ENCODE results near the gene PCSK4. TPM values are rescaled to one million over a fixed set of nuclear protein-coding genes. Genes with fewer than 3 reads are reported as not detected.

The PCSK4 gene
- total RNA-seq, 1 donor from 2014 or later: 2.1 TPM

DNA sequence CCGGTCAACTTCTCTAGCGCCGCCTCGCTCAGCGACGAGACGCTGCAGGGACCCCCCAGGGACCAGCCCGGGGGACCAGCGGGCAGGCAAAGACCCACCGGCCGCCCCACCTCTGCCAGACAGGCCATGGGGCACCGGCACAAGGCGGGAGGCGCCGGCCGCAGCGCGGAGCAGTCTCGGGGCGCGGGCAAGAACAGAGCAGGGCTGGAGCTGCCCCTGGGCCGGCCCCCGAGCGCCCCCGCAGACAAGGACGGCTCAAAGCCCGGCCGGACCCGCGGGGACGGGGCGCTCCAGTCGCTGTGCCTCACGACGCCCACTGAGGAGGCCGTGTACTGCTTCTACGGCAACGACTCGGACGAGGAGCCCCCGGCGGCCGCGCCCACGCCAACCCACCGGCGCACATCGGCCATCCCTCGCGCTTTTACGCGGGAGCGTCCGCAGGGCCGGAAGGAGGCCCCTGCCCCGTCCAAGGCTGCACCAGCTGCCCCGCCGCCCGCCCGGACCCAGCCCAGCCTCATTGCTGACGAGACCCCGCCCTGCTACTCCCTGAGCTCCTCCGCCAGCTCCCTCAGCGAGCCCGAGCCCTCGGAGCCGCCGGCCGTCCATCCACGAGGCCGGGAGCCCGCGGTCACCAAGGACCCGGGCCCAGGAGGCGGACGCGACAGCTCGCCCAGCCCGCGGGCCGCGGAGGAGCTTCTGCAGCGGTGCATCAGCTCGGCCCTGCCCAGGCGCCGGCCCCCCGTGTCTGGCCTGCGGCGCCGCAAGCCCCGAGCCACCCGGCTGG lies 22.5 kb downstream of the PCSK4 start:
- no peak overlapping the region for H3K4me3 Mint-ChIP-seq (ENCODE audit: low read depth)
- no peaks in the 10 kb centered on the region for H3K36me3 Mint-ChIP-seq (ENCODE audit: low read depth)
- intact Hi-C loops (cut with micrococcal nuclease): loop anchor here (5.0 kb wide), 1 partner anchor 295 kb away; no protein-coding TSS in a partner anchor
- no peak overlapping the region for H3K27ac Mint-ChIP-seq
- no peak for DNase-seq (ENCODE audit: low spot score)
- H3K9me3 Mint-ChIP-seq: no peaks in the 10 kb centered on the region
- H3K4me1 Mint-ChIP-seq (ENCODE audit: low read depth): peaks cover 3% of the 10 kb centered on the region
- H3K27me3 Mint-ChIP-seq (ENCODE audit: low read depth): peaks cover 9% of the 10 kb centered on the region

GRCh38 chr19:1467215-1467489 lies 23.0 kb downstream of the PCSK4 start:
- no peaks in the 10 kb centered on the region for H3K9me3 Mint-ChIP-seq
- H3K4me1 Mint-ChIP-seq (ENCODE audit: low read depth): peaks cover 3% of the 10 kb centered on the region
- no peak for DNase-seq (ENCODE audit: low spot score)
- H3K4me3 Mint-ChIP-seq (ENCODE audit: low read depth): no peak overlapping the region
- no peak overlapping the region for H3K27ac Mint-ChIP-seq
- H3K36me3 Mint-ChIP-seq (ENCODE audit: low read depth): no peaks in the 10 kb centered on the region
- intact Hi-C loops (cut with micrococcal nuclease): loop anchor here (5.0 kb wide), 1 partner anchor 295 kb away; no protein-coding TSS in a partner anchor
- peaks cover 9% of the 10 kb centered on the region for H3K27me3 Mint-ChIP-seq (ENCODE audit: low read depth)

DNA sequence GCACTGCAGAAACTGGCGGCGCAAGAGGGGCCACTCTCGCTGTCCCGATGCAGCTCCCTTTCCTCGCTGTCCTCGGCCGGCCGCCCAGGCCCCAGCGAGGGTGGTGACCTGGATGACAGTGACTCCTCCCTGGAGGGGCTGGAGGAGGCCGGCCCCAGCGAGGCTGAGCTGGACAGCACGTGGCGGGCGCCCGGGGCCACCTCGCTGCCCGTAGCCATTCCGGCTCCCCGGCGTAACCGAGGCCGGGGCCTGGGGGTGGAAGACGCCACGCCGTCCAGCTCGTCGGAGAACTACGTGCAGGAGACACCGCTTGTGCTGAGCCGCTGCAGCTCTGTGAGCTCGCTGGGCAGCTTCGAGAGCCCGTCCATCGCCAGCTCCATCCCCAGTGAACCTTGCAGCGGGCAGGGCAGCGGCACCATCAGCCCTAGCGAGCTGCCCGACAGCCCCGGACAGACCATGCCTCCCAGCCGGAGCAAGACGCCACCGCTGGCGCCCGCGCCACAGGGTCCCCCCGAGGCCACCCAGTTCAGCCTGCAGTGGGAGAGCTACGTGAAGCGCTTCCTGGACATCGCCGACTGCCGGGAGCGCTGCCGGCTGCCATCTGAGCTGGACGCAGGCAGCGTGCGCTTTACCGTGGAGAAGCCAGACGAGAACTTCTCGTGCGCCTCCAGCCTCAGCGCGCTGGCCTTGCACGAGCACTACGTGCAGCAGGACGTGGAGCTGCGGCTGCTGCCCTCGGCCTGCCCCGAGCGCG lies 23.5 kb downstream of the PCSK4 start:
- no peaks in the 10 kb centered on the region for H3K36me3 Mint-ChIP-seq (ENCODE audit: low read depth)
- peaks cover 3% of the 10 kb centered on the region for H3K4me1 Mint-ChIP-seq (ENCODE audit: low read depth)
- H3K9me3 Mint-ChIP-seq: no peaks in the 10 kb centered on the region
- no peak for DNase-seq (ENCODE audit: low spot score)
- peaks cover 5% of the 10 kb centered on the region for H3K27me3 Mint-ChIP-seq (ENCODE audit: low read depth)
- H3K27ac Mint-ChIP-seq: no peak overlapping the region
- no peak overlapping the region for H3K4me3 Mint-ChIP-seq (ENCODE audit: low read depth)
- intact Hi-C loops (cut with micrococcal nuclease): loop anchor here (5.0 kb wide), 1 partner anchor 296 kb away; no protein-coding TSS in a partner anchor

DNA sequence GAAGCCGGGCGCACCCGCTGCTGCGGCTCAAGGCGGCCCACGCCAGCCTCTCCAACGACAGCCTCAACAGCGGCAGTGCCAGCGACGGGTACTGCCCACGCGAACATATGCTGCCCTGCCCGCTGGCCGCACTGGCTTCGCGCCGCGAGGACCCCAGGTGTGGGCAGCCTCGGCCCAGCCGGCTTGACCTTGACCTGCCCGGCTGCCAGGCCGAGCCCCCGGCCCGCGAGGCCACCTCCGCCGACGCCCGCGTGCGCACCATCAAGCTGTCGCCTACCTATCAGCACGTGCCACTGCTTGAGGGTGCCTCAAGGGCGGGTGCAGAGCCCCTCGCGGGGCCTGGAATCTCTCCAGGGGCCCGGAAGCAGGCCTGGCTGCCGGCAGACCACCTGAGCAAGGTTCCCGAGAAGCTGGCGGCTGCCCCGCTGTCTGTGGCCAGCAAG lies 24.1 kb downstream of the PCSK4 start:
- intact Hi-C loops (cut with micrococcal nuclease): loop anchor here (5.0 kb wide), 1 partner anchor 296 kb away; no protein-coding TSS in a partner anchor
- peaks cover 1% of the 10 kb centered on the region for H3K4me1 Mint-ChIP-seq (ENCODE audit: low read depth)
- H3K4me3 Mint-ChIP-seq (ENCODE audit: low read depth): no peak overlapping the region
- no peak for DNase-seq (ENCODE audit: low spot score)
- H3K36me3 Mint-ChIP-seq (ENCODE audit: low read depth): no peaks in the 10 kb centered on the region
- H3K27ac Mint-ChIP-seq: no peak overlapping the region
- peaks cover 3% of the 10 kb centered on the region for H3K27me3 Mint-ChIP-seq (ENCODE audit: low read depth)
- H3K9me3 Mint-ChIP-seq: no peaks in the 10 kb centered on the region

- Mint-ChIP-seq H3K27ac (no peak overlapping the region), H3K4me1 (ENCODE audit: low read depth) (peaks cover 1% of the 10 kb centered on the region), H3K9me3 (no peaks in the 10 kb centered on the region), H3K27me3 (ENCODE audit: low read depth) (peaks cover 3% of the 10 kb centered on the region), H3K36me3 (ENCODE audit: low read depth) (no peaks in the 10 kb centered on the region), H3K4me3 (ENCODE audit: low read depth) (no peak overlapping the region)
- intact Hi-C loops (cut with micrococcal nuclease): loop anchor here (5.0 kb wide), 1 partner anchor 297 kb away; no protein-coding TSS in a partner anchor
- DNase-seq (ENCODE audit: low spot score): no peak
Observed at GRCh38 chr19:1465191-1466016, 24.7 kb downstream of the PCSK4 start.

GRCh38 chr19:1461862-1462261 lies 28.3 kb downstream of the PCSK4 start:
- intact Hi-C loops (cut with micrococcal nuclease): no loop called here
- Mint-ChIP-seq H3K36me3 (ENCODE audit: low read depth) (no peaks in the 10 kb centered on the region), H3K27ac (no peak overlapping the region), H3K4me3 (ENCODE audit: low read depth) (no peak overlapping the region), H3K27me3 (ENCODE audit: low read depth) (peaks cover 12% of the 10 kb centered on the region), H3K9me3 (no peaks in the 10 kb centered on the region), H3K4me1 (ENCODE audit: low read depth) (no peaks in the 10 kb centered on the region)
- no peak for DNase-seq (ENCODE audit: low spot score)

GRCh38 chr19:1460033-1460995 lies 29.8 kb downstream of the PCSK4 start:
- no peak overlapping the region for H3K4me3 Mint-ChIP-seq (ENCODE audit: low read depth)
- H3K9me3 Mint-ChIP-seq: no peaks in the 10 kb centered on the region
- peaks cover 4% of the 10 kb centered on the region for H3K4me1 Mint-ChIP-seq (ENCODE audit: low read depth)
- H3K36me3 Mint-ChIP-seq (ENCODE audit: low read depth): no peaks in the 10 kb centered on the region
- H3K27me3 Mint-ChIP-seq (ENCODE audit: low read depth): peaks cover 17% of the 10 kb centered on the region
- DNase-seq (ENCODE audit: low spot score): no peak
- no peak overlapping the region for H3K27ac Mint-ChIP-seq
- intact Hi-C loops (cut with micrococcal nuclease): no loop called here

- H3K27ac Mint-ChIP-seq: no peak overlapping the region
- DNase-seq (ENCODE audit: low spot score): no peak
- H3K27me3 Mint-ChIP-seq (ENCODE audit: low read depth): peaks cover 20% of the 10 kb centered on the region
- no peaks in the 10 kb centered on the region for H3K9me3 Mint-ChIP-seq
- no peak overlapping the region for H3K4me3 Mint-ChIP-seq (ENCODE audit: low read depth)
- H3K4me1 Mint-ChIP-seq (ENCODE audit: low read depth): peaks cover 4% of the 10 kb centered on the region
- H3K36me3 Mint-ChIP-seq (ENCODE audit: low read depth): no peaks in the 10 kb centered on the region
- intact Hi-C loops (cut with micrococcal nuclease): no loop called here
Observed at GRCh38 chr19:1459479-1459878, 30.7 kb downstream of the PCSK4 start.

GRCh38 chr19:1457892-1458291 lies 32.3 kb downstream of the PCSK4 start:
- no peak overlapping the region for H3K27ac Mint-ChIP-seq
- H3K9me3 Mint-ChIP-seq: no peaks in the 10 kb centered on the region
- H3K36me3 Mint-ChIP-seq (ENCODE audit: low read depth): no peaks in the 10 kb centered on the region
- H3K4me3 Mint-ChIP-seq (ENCODE audit: low read depth): no peak overlapping the region
- DNase-seq (ENCODE audit: low spot score): no peak
- H3K27me3 Mint-ChIP-seq (ENCODE audit: low read depth): peaks cover 28% of the 10 kb centered on the region
- peaks cover 4% of the 10 kb centered on the region for H3K4me1 Mint-ChIP-seq (ENCODE audit: low read depth)
- intact Hi-C loops (cut with micrococcal nuclease): no loop called here

DNA sequence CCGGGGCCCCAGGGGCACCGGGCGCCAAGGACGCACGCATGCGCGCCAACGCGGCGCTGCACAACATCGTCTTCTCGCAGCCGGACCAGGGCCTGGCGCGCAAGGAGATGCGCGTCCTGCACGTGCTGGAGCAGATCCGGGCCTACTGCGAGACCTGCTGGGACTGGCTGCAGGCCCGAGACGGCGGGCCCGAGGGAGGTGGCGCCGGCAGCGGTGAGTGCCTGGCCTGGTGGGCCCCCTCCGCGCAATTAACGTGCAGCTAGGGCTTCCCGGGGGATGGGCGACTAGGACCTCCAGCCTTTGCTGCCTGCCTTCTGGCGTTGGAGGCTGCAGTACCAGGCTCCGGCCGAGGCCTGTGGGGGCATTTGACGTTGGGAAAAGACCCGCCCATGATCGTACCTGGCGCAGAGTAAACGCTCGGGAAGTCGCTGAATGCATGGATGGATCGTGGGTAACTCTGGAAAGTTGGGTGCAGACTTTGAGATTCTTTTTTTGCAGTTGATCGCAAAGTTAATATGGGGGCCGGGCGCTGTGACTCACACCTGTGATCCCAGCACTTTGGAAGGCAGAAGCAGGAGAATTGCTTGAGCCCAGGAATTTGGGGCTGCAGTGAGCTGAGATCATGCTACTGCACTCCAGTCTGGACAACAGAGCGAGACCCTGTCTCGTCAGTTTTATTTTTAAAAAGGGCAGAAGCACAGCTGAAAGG lies 33.0 kb downstream of the PCSK4 start:
- no peak for DNase-seq (ENCODE audit: low spot score)
- no peaks in the 10 kb centered on the region for H3K9me3 Mint-ChIP-seq
- peaks cover 4% of the 10 kb centered on the region for H3K4me1 Mint-ChIP-seq (ENCODE audit: low read depth)
- H3K27ac Mint-ChIP-seq: no peak overlapping the region
- no peaks in the 10 kb centered on the region for H3K36me3 Mint-ChIP-seq (ENCODE audit: low read depth)
- H3K27me3 Mint-ChIP-seq (ENCODE audit: low read depth): peaks cover 34% of the 10 kb centered on the region
- H3K4me3 Mint-ChIP-seq (ENCODE audit: low read depth): no peak overlapping the region
- intact Hi-C loops (cut with micrococcal nuclease): no loop called here

GRCh38 chr19:1456121-1456900 lies 33.8 kb downstream of the PCSK4 start:
- H3K27ac Mint-ChIP-seq: no peak overlapping the region
- H3K27me3 Mint-ChIP-seq (ENCODE audit: low read depth): peaks cover 37% of the 10 kb centered on the region
- H3K9me3 Mint-ChIP-seq: no peaks in the 10 kb centered on the region
- H3K36me3 Mint-ChIP-seq (ENCODE audit: low read depth): no peaks in the 10 kb centered on the region
- no peak overlapping the region for H3K4me3 Mint-ChIP-seq (ENCODE audit: low read depth)
- intact Hi-C loops (cut with micrococcal nuclease): no loop called here
- DNase-seq (ENCODE audit: low spot score): no peak
- H3K4me1 Mint-ChIP-seq (ENCODE audit: low read depth): peaks cover 4% of the 10 kb centered on the region
